Esophagus muscularis mucosa (tissue), 4 donors: ENCODE measurements around the gene MYO1D. TPM values are rescaled to one million over a fixed set of nuclear protein-coding genes. Genes with fewer than 3 reads are reported as not detected.

Experiments
- DNase-seq: peaks from one replicate; pipeline ENCODE4 v3.0.0-alpha.2; 2017; ENCODE audit errors: extremely low spot score
- H3K27ac ChIP-seq, 4 donors: fragments of 200-600 bp; sonication (generic); replicated peaks in 1 of 4; 1 replicate in 3 of 4; 2 replicates in 1 of 4; pipeline ENCODE4 v1.5.1; 2016 to 2019; ENCODE audit warnings: mild to moderate bottlenecking in 1 of 4
- H3K27me3 ChIP-seq, 4 donors: fragments of 200-600 bp; sonication (generic); one replicate each; pipeline versions ENCODE4 v1.5.1 to v1.6.0; 2016 to 2019
- H3K36me3 ChIP-seq, 4 donors: fragments of 200-600 bp; sonication (generic); one replicate each; pipeline ENCODE4 v1.5.1; 2016 to 2019
- H3K4me1 ChIP-seq, 4 donors: fragments of 200-600 bp; sonication (generic); one replicate each; pipeline ENCODE4 v1.5.1; 2016 to 2019
- H3K4me3 ChIP-seq, 4 donors: fragments of 200-600 bp; sonication (generic); 1 replicate in 2 of 4; 2 replicates in 2 of 4; pipeline ENCODE4 v1.5.1; 2016 to 2019; ENCODE audit warnings: mild to moderate bottlenecking in 4 of 4, moderate library complexity in 1 of 4
- H3K9me3 ChIP-seq, 4 donors: fragments of 200-600 bp; sonication (generic); 1 replicate in 3 of 4; 2 replicates in 1 of 4; pipeline ENCODE4 v1.5.1; 2016 to 2019
- EP300 ChIP-seq: sonication (generic); formaldehyde crosslinking; IDR thresholded peaks from one replicate; pipeline ENCODE4 v1.6.1; 2017; ENCODE audit warnings: antibody characterized with exemption
- POLR2A ChIP-seq: fragments of 450-650 bp; IDR thresholded peaks from one replicate; pipeline ENCODE4 v1.6.1; 2017; ENCODE audit warnings: antibody characterized with exemption, moderate library complexity, mild to moderate bottlenecking, low read depth
- POLR2AphosphoS5 ChIP-seq, 2 donors: sonication (generic); formaldehyde crosslinking; IDR thresholded peaks; one replicate each; pipeline ENCODE4 v1.6.1; 2017; ENCODE audit warnings: antibody characterized with exemption in 2 of 2
- WGBS: methylation state at CpG from one replicate; pipeline ENCODE4 v1.1.5; 2018; 5-methylcytosine and 5-hydroxymethylcytosine counted together
- intact Hi-C: fragments of 100-400 bp; cut with DNase I; formaldehyde crosslinking; loops from one replicate; pipeline ENCODE4 v1.15.1; 2023
- total RNA-seq, 4 donors: library from RNA; depleted of rRNA; stranded (reverse); fragments of >200 nt; gene quantifications; one replicate each; pipeline versions ENCODE4 v1.1.0 to v1.2.1, GENCODE V29; 2016
- TF ChIP-seq, protein P1 (sequence below), 3 experiments: fragments of 200-600 bp in 2 of 3; fragments of 450-650 bp in 1 of 3; sonication (generic) in 2 of 3; IDR thresholded peaks; one replicate each; pipeline ENCODE4 v1.5.1; 2017 to 2019; ENCODE audit warnings: antibody characterized with exemption in 3 of 3, mild to moderate bottlenecking in 2 of 3, moderate library complexity in 1 of 3

Gene MYO1D
- total RNA-seq, 4 donors from 2014 or later: 27.3 to 30.3 (median 29.0) TPM

DNA sequence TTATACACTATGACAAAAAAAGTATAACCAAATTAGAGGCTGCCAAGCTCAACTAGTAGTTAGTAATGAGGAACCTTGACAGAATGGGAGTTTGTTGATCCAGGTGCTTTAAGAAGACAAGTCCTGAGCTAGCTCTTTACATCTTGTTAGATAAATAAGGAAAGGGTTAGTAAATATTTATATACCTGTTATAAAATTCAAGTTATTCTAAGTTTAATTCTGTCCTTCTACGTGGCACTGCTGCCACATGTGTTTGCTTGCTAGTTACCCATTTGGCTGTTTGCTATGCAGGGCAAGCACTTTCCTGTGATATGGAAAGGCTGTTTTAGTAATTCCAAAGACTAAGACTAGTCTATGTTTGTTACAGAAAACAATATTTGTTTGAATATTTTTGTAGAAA is 180.5 kb downstream of the MYO1D start:
- H3K27me3 ChIP-seq: no peaks in the 10 kb centered on the region
- no peak for DNase-seq
- WGBS: 75% methylated on average over 1 of the region's 1 CpG
- H3K9me3 ChIP-seq: no peaks in the 10 kb centered on the region
- TF ChIP-seq POLR2AphosphoS5 (IDR thresholded peaks at IDR 0.05) (no peak), POLR2A (no peak), EP300 (no peak)
- TF ChIP-seq, protein P1, sequence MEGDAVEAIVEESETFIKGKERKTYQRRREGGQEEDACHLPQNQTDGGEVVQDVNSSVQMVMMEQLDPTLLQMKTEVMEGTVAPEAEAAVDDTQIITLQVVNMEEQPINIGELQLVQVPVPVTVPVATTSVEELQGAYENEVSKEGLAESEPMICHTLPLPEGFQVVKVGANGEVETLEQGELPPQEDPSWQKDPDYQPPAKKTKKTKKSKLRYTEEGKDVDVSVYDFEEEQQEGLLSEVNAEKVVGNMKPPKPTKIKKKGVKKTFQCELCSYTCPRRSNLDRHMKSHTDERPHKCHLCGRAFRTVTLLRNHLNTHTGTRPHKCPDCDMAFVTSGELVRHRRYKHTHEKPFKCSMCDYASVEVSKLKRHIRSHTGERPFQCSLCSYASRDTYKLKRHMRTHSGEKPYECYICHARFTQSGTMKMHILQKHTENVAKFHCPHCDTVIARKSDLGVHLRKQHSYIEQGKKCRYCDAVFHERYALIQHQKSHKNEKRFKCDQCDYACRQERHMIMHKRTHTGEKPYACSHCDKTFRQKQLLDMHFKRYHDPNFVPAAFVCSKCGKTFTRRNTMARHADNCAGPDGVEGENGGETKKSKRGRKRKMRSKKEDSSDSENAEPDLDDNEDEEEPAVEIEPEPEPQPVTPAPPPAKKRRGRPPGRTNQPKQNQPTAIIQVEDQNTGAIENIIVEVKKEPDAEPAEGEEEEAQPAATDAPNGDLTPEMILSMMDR (IDR thresholded peaks at IDR 0.05): no peak
- no peak overlapping the region for H3K4me3 ChIP-seq
- H3K27ac ChIP-seq: no peak overlapping the region
- intact Hi-C loops: no loop called here
- H3K36me3 ChIP-seq: no peaks in the 10 kb centered on the region
- H3K4me1 ChIP-seq: no peaks in the 10 kb centered on the region

DNA sequence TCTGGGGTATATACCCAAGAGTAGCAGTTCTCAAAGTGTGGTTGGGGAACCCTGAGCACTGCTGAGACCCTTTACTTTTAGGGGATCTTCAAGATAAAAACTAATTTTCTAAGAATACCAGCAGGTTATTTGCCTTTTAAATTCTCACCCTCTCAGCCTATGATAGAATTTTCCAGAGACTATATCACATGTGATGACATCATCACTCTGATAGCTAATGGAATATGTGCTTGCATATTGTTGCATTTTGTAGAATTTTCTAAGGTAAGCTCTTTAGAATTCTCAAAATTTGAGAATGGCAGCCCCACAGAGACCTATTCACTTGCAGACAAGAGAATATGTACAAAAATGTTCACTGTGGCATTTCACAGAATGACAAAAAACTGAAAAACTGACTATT is 181.1 kb downstream of the MYO1D start:
- TF ChIP-seq, protein P1 (IDR thresholded peaks at IDR 0.05): no peak
- TF ChIP-seq POLR2A: no peak
- no peak for TF ChIP-seq EP300
- TF ChIP-seq POLR2AphosphoS5 (IDR thresholded peaks at IDR 0.05): no peak
- H3K36me3 ChIP-seq: no peaks in the 10 kb centered on the region
- no peak overlapping the region for H3K27ac ChIP-seq
- no peaks in the 10 kb centered on the region for H3K9me3 ChIP-seq
- H3K4me1 ChIP-seq: no peaks in the 10 kb centered on the region
- no peaks in the 10 kb centered on the region for H3K27me3 ChIP-seq
- no peak overlapping the region for H3K4me3 ChIP-seq
- intact Hi-C loops: no loop called here
- no peak for DNase-seq

DNA sequence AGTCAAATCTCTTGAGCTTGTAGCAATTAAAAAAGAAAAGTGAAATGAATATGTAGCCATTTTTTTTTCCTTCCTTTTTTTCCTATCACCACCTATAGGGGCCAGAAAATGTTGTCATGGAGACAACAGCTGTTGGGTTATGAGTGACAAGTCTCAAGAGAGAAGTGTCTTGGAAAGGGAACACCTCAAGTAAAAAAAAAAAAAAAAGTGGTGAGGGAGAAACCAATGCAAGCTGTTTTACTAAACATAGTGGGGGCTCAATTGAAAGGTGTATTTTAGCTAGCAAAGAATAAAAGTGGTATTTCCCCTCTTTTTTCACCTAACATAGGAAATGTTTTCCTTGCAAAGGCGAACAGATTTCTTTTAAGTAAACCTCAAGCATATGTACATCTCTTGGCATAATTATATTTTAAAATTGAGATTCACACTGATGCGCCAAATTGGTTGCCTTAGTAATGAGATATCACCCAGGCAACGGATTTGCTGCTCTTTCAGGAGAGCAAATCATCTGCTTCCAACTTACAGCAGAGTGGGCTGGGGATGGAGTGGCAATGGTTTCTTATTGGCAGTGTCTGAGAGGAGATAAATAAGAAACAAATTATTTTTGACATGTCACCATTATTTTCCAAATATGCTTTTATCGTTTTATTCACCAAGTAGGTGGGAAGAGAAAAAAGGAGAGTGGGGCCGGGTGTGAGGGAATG is 183.6 kb downstream of the MYO1D start:
- Histone ChIP-seq H3K36me3 (no peaks in the 10 kb centered on the region), H3K4me3 (no peak overlapping the region), H3K4me1 (no peaks in the 10 kb centered on the region), H3K27ac (no peak overlapping the region), H3K9me3 (no peaks in the 10 kb centered on the region), H3K27me3 (no peaks in the 10 kb centered on the region)
- intact Hi-C loops: no loop called here
- DNase-seq: no peak
- 90% methylated on average over 5 of the region's 5 CpGs for WGBS
- TF ChIP-seq POLR2A (no peak), EP300 (no peak), POLR2AphosphoS5 (IDR thresholded peaks at IDR 0.05) (no peak)
- TF ChIP-seq, protein P1 (IDR thresholded peaks at IDR 0.05): no peak

DNA sequence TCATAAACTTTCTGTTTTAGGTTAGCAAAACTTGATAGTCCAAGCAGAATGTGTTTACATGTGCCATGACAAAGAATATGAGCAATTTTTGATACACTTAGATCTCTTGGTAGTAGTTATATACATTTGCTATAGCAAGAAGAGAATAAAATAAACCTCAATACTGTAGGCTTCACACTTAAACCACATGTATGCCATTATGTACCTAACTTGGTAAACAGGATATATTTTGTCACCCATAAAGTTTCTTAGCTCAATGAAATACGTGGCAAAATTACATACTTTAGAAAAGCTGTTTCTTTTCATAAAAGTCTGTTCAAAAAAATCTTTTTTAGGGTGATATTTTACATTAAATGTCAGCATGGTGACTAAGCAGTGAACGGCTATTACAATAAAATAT is 184.7 kb downstream of the MYO1D start:
- intact Hi-C loops: no loop called here
- WGBS: 68% methylated on average over 2 of the region's 2 CpGs
- no peak for DNase-seq
- Histone ChIP-seq H3K9me3 (no peaks in the 10 kb centered on the region), H3K36me3 (no peaks in the 10 kb centered on the region), H3K27ac (no peak overlapping the region), H3K4me1 (no peaks in the 10 kb centered on the region), H3K27me3 (no peaks in the 10 kb centered on the region), H3K4me3 (no peak overlapping the region)
- TF ChIP-seq, protein P1 (IDR thresholded peaks at IDR 0.05): no peak
- TF ChIP-seq POLR2A: no peak
- TF ChIP-seq EP300: no peak
- TF ChIP-seq POLR2AphosphoS5 (IDR thresholded peaks at IDR 0.05): no peak

DNA sequence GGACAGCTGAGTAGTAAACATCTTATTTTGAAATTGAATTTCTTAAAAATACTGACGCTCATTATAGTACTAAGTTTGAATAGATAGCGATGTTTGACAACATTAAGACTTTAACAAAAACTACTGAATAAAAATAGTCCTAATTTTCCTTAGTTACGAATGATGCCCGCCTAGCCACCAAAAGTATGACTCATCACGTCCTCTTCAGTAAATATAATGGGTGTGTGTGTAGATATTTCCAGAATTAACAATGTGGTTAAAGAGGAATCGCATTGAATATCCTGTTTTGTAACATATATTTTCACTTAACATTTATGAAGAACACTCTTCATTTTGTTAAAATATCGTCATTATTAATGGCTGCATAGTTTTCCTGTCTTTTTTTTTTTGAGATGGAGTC is 187.6 kb downstream of the MYO1D start:
- intact Hi-C loops: no loop called here
- no peaks in the 10 kb centered on the region for H3K36me3 ChIP-seq

More for the DNA sequence above, 187.6 kb downstream of the MYO1D start:
- no peaks in the 10 kb centered on the region for H3K4me1 ChIP-seq
- 87% methylated on average over 7 of the region's 7 CpGs for WGBS
- peaks cover 0 to 8% (median 0%) of the 10 kb centered on the region in 4 donors for H3K9me3 ChIP-seq
- no peak overlapping the region for H3K27ac ChIP-seq
- no peak for DNase-seq
- H3K4me3 ChIP-seq: no peak overlapping the region
- H3K27me3 ChIP-seq: no peaks in the 10 kb centered on the region
- TF ChIP-seq POLR2AphosphoS5 (IDR thresholded peaks at IDR 0.05): no peak
- no peak for TF ChIP-seq POLR2A
- TF ChIP-seq, protein P1 (IDR thresholded peaks at IDR 0.05): no peak
- no peak for TF ChIP-seq EP300
